Hippocampal formation (tissue), 2 donors: ENCODE measurements around the gene TSC22D2.
A peak's percentile ranks its signal among the peaks of the same experiment; 100 is the strongest.

Experiments used
- DNase-seq, 2 donors: peaks; one replicate each; lab custom pipeline; 2025; lab: John Stamatoyannopoulos, UW

The TSC22D2 gene

GRCh38 chr3:150412561-150413231 lies 4.6 kb downstream of the TSC22D2 start:
- peak in 1 of 2 donors; percentile 32 for DNase-seq

- DNase-seq = peak; percentile 6 to 74
Observed at GRCh38 chr3:150414258-150414657, 6.2 kb downstream of the TSC22D2 start.

- DNase-seq = no peak
Observed at GRCh38 chr3:150414959-150415358, 6.9 kb downstream of the TSC22D2 start.

GRCh38 chr3:150419076-150419868 lies 11.2 kb downstream of the TSC22D2 start:
- DNase-seq = no peak

- DNase-seq = no peak
Observed at GRCh38 chr3:150419959-150420358, 11.9 kb downstream of the TSC22D2 start.

GRCh38 chr3:150421256-150421655 lies 13.2 kb downstream of the TSC22D2 start:
- no peak for DNase-seq

- DNase-seq = no peak
Observed at GRCh38 chr3:150421799-150422548, 13.9 kb downstream of the TSC22D2 start.

- no peak for DNase-seq
Observed at GRCh38 chr3:150422907-150423306, 14.8 kb downstream of the TSC22D2 start.

GRCh38 chr3:150423761-150424160 lies 15.7 kb downstream of the TSC22D2 start:
- DNase-seq = no peak

GRCh38 chr3:150426292-150426691 lies 18.2 kb downstream of the TSC22D2 start:
- DNase-seq = no peak

GRCh38 chr3:150428562-150428961 lies 20.5 kb downstream of the TSC22D2 start:
- DNase-seq = no peak

GRCh38 chr3:150429767-150430671 lies 21.9 kb downstream of the TSC22D2 start:
- no peak for DNase-seq

GRCh38 chr3:150433347-150433746 lies 25.2 kb downstream of the TSC22D2 start:
- DNase-seq = no peak

- no peak for DNase-seq
Observed at GRCh38 chr3:150434234-150434633, 26.1 kb downstream of the TSC22D2 start.

- DNase-seq = no peak
Observed at GRCh38 chr3:150436161-150436560, 28.1 kb downstream of the TSC22D2 start.

- DNase-seq = no peak
Observed at GRCh38 chr3:150439657-150440056, 31.6 kb downstream of the TSC22D2 start.

GRCh38 chr3:150443331-150443741 lies 35.2 kb downstream of the TSC22D2 start:
- DNase-seq = no peak

- no peak for DNase-seq
Observed at GRCh38 chr3:150444371-150444770, 36.3 kb downstream of the TSC22D2 start.

- DNase-seq = no peak
Observed at GRCh38 chr3:150446470-150446977, 38.4 kb downstream of the TSC22D2 start.

- DNase-seq = no peak
Observed at GRCh38 chr3:150447084-150447483, 39.0 kb downstream of the TSC22D2 start.
